K562 (cell line): ENCODE results near the gene IKBKG. TPM values are rescaled to one million over a fixed set of nuclear protein-coding genes. Genes with fewer than 3 reads are reported as not detected.

Source experiments
- CBX2 ChIP-seq: fragments of 200-600 bp; sonication (generic); IDR thresholded peaks from one replicate; pipeline ENCODE4 v1.6.1; 2012; ENCODE audit warnings: mild to moderate bottlenecking, low read length, inconsistent platforms; ENCODE audit not compliant: insufficient read depth, poor library complexity, severe bottlenecking
- E2F3 ChIP-seq: fragments of 250-450 bp; sonication (Bioruptor Pico); IDR thresholded peaks from 2 replicates; pipeline ENCODE4 v1.4.0; 2020; ENCODE audit warnings: mild to moderate bottlenecking
- E2F4 ChIP-seq: sonication (generic); formaldehyde crosslinking; IDR thresholded peaks from 2 replicates; pipeline ENCODE4 v1.8.0; 2022; ENCODE audit warnings: mild to moderate bottlenecking, low read depth, missing genetic modification reagents
- FOXM1 ChIP-seq, 2 experiments: fragments of 450-650 bp in 1 of 2; sonication (generic) in 1 of 2; formaldehyde crosslinking in 1 of 2; IDR thresholded peaks; 2 replicates each; pipeline versions ENCODE4 v1.6.1 to v1.9.0; 2017 to 2022; ENCODE audit warnings: low read depth in 2 of 2, mild to moderate bottlenecking in 2 of 2, missing genetic modification reagents in 1 of 2, moderate library complexity in 1 of 2
- KDM5B ChIP-seq: fragments of 200-600 bp; sonication (generic); IDR thresholded peaks from 2 replicates; pipeline ENCODE4 v1.6.1; 2012; ENCODE audit warnings: low read depth, mild to moderate bottlenecking, moderate library complexity, low read length, control low read depth, inconsistent platforms; ENCODE audit not compliant: insufficient replicate concordance
- MGA ChIP-seq: fragments of 450-650 bp; IDR thresholded peaks from 2 replicates; pipeline ENCODE4 v1.6.1; 2016; ENCODE audit warnings: mild to moderate bottlenecking, moderate library complexity
- NCOA4 ChIP-seq: fragments of 450-650 bp; IDR thresholded peaks from 2 replicates; pipeline ENCODE4 v1.6.1; 2018; ENCODE audit warnings: mild to moderate bottlenecking; ENCODE audit not compliant: partially characterized antibody
- SAP30 ChIP-seq: fragments of 200-600 bp; sonication (generic); IDR thresholded peaks from 2 replicates; pipeline ENCODE4 v1.6.1; 2012; ENCODE audit warnings: borderline replicate concordance, low read depth, mild to moderate bottlenecking, moderate library complexity, low read length, control low read depth, inconsistent platforms; ENCODE audit not compliant: insufficient read depth, poor library complexity, severe bottlenecking
- SPI1 ChIP-seq: IDR thresholded peaks from 2 replicates; pipeline ENCODE4 v1.6.1; 2011; ENCODE audit warnings: low read depth, low read length, control low read depth, borderline replicate concordance
- TAF1 ChIP-seq: IDR thresholded peaks from 2 replicates; pipeline ENCODE4 v1.6.1; 2011; ENCODE audit warnings: mild to moderate bottlenecking, low read length, moderate library complexity; ENCODE audit not compliant: insufficient read depth, control insufficient read depth, severe bottlenecking; ENCODE audit errors: extremely low read depth
- ZBTB7A ChIP-seq: IDR thresholded peaks from 2 replicates; pipeline ENCODE4 v1.6.1; 2011; ENCODE audit warnings: low read depth, mild to moderate bottlenecking, low read length, moderate library complexity, borderline replicate concordance; ENCODE audit not compliant: control insufficient read depth
- polyA plus RNA-seq, 8 experiments: library from polyadenylated mRNA; depleted of rRNA in 4 of 8; stranded (reverse) in 5 of 8; unstranded in 3 of 8; fragments of >200 nt; fragmentation: Nextera tagmentation in 2 of 8; fragmentation: Illumina TruSeq in 1 of 8; extraction: Ambion mirVana in 2 of 8; extraction: Trizol in 1 of 8; gene quantifications; 2 replicates each; pipeline versions ENCODE4 v1.2.1 to v1.2.3, GENCODE V29; 2011 to 2014; ENCODE audit warnings: inconsistent platforms in 1 of 8, missing spikeins in 1 of 8
- total RNA-seq, 7 experiments: library from RNA; depleted of rRNA in 6 of 7; stranded (reverse); fragments of >200 nt in 6 of 7; fragmentation: Illumina TruSeq in 2 of 7; extraction: Trizol in 2 of 7; gene quantifications; 2 replicates each; pipeline versions ENCODE4 v1.2.1 to v1.2.3, GENCODE V29; 2011 to 2021; ENCODE audit warnings: low replicate concordance in 1 of 7

IKBKG gene
- total and polyA plus RNA-seq, 9 of the 15 experiments (the other 6 are each of a cell fraction or from before 2014, with no cell fraction given) = 0.68 to 60.0 (median 21.9) TPM

- TF ChIP-seq MGA (peak; percentile 46; the same call in 1 of the 2 replicates), CBX2 (no peak), KDM5B (peak; percentile 6), E2F3 (CRISPR knock-in tag) (no peak), TAF1 (peak; percentile 20), SAP30 (no peak), E2F4 (CRISPR knock-in tag) (no peak), FOXM1 (IDR thresholded peaks at IDR 0.05; ENCODE audit: low read depth) (no peak), FOXM1 (CRISPR knock-in tag; IDR thresholded peaks at IDR 0.05; ENCODE audit: low read depth) (0 out of 2 replicates have a peak, but pooled peaks have one; percentile 45), NCOA4 (no peak), ZBTB7A (peak; percentile 52; the same call in 1 of the 2 replicates), SPI1 (peak; percentile 79)
Observed at GRCh38 chrX:154515090-154515965, 32.1 kb upstream of the IKBKG start (continued).
